Natural killer cell (primary cell): ENCODE data around the gene ALAS1. TPM values are rescaled to one million over a fixed set of nuclear protein-coding genes. Genes with fewer than 3 reads are reported as not detected.

Experiments used
- ATAC-seq, 3 donors: fragments of 150-1000 bp in 2 of 3; fragments of 200-7000 bp in 1 of 3; cut with Tn5 transposase; 1 replicate in 1 of 3; 2 replicates in 2 of 3; pipeline ENCODE4 v1.10.0; 2021; ENCODE audit warnings: mild to moderate bottlenecking in 2 of 3, moderate library complexity in 2 of 3
- DNase-seq, 2 donors: peaks; one replicate each; pipeline versions ENCODE4 v3.0.0 to v3.0.0-alpha.2; 2013 to 2021; ENCODE audit warnings: mixed read lengths in 1 of 2
- H3K27ac ChIP-seq: one replicate; pipeline ENCODE4 v1.5.1; 2013; ENCODE audit warnings: mild to moderate bottlenecking, low read length
- H3K27me3 ChIP-seq: one replicate; pipeline ENCODE4 v1.6.1; 2013; ENCODE audit warnings: low read length; ENCODE audit not compliant: control insufficient read depth, insufficient read depth
- H3K36me3 ChIP-seq: one replicate; pipeline ENCODE4 v1.6.1; 2013; ENCODE audit warnings: low read length; ENCODE audit not compliant: control insufficient read depth, insufficient read depth
- H3K4me1 ChIP-seq: one replicate; pipeline ENCODE4 v1.6.1; 2013; ENCODE audit warnings: low read length; ENCODE audit not compliant: control insufficient read depth, insufficient read depth
- H3K4me3 ChIP-seq: one replicate; pipeline ENCODE4 v1.5.1; 2013; ENCODE audit warnings: low read length
- H3K9me3 ChIP-seq: one replicate; pipeline ENCODE4 v1.6.1; 2013; ENCODE audit warnings: low read length; ENCODE audit not compliant: control insufficient read depth, insufficient read depth
- H3K27ac Mint-ChIP-seq, 2 donors: one replicate each; pipeline ENCODE4 v1.8.0; 2022; ENCODE audit warnings: mild to moderate bottlenecking in 2 of 2, mixed read lengths in 2 of 2, moderate library complexity in 1 of 2
- H3K27me3 Mint-ChIP-seq, 2 donors: one replicate each; pipeline ENCODE4 v1.8.0; 2022; ENCODE audit warnings: low read depth in 2 of 2, mixed read lengths in 2 of 2
- H3K36me3 Mint-ChIP-seq: one replicate; pipeline ENCODE4 v1.8.0; 2022; ENCODE audit warnings: mixed read lengths
- H3K4me1 Mint-ChIP-seq, 2 donors: one replicate each; pipeline ENCODE4 v1.8.0; 2022; ENCODE audit warnings: mixed read lengths in 2 of 2
- H3K4me3 Mint-ChIP-seq: one replicate; pipeline ENCODE4 v1.8.0; 2022; ENCODE audit warnings: mild to moderate bottlenecking, moderate library complexity, mixed read lengths
- H3K9me3 Mint-ChIP-seq, 2 donors: one replicate each; pipeline ENCODE4 v1.8.0; 2022; ENCODE audit warnings: mixed read lengths in 2 of 2
- CTCF ChIP-seq: fragments of 200-600 bp; IDR thresholded peaks from one replicate; pipeline ENCODE4 v1.8.0; 2022; ENCODE audit warnings: antibody characterized with exemption
- WGBS: methylation state at CpG from one replicate; pipeline ENCODE4 v1.1.7; 2013; ENCODE audit warnings: missing lambda C conversion rate; ENCODE audit not compliant: insufficient coverage; 5-methylcytosine and 5-hydroxymethylcytosine counted together
- intact Hi-C: fragments of 100-400 bp; cut with micrococcal nuclease; formaldehyde crosslinking; loops from one replicate; pipeline ENCODE4 v1.14.2; 2022
- total RNA-seq, 4 donors: library from RNA; stranded (reverse); fragments of 120-200 nt in 1 of 4; gene quantifications; one replicate each; pipeline versions ENCODE4 v1.2.3 to v1.2.4, GENCODE V29; 2013 to 2022

Gene ALAS1
- total RNA-seq, 3 donors from 2014 or later (not counting 1 experiment from before 2014, with no cell fraction given): 17.0 to 34.5 (median 33.4) TPM

GRCh38 chr3:52230461-52230860, 32.5 kb downstream of the ALAS1 start:
- WGBS: 96% methylated on average over 6 of the region's 6 CpGs
- Mint-ChIP-seq H3K27me3 (no peaks in the 10 kb centered on the region), H3K4me3 (no peak overlapping the region), H3K27ac (peak overlapping the region in 1 of 2 donors; percentile 63), H3K36me3 (no peaks in the 10 kb centered on the region), H3K9me3 (no peaks in the 10 kb centered on the region), H3K4me1 (peaks cover 16 to 46% of the 10 kb centered on the region in 2 donors)
- no peaks in the 10 kb centered on the region for H3K27me3 ChIP-seq
- DNase-seq: peak in 1 of 2 donors; percentile 10
- peaks cover 51% of the 10 kb centered on the region for H3K4me1 ChIP-seq
- H3K27ac ChIP-seq: no peak overlapping the region
- H3K36me3 ChIP-seq: peaks cover 55% of the 10 kb centered on the region
- no peak for ATAC-seq
- no peak for TF ChIP-seq CTCF
- no peak overlapping the region for H3K4me3 ChIP-seq
- intact Hi-C loops: no loop called here
- no peaks in the 10 kb centered on the region for H3K9me3 ChIP-seq

GRCh38 chr3:52230889-52231499, 33.0 kb downstream of the ALAS1 start:
- no peaks in the 10 kb centered on the region for H3K9me3 Mint-ChIP-seq
- peaks cover 51% of the 10 kb centered on the region for H3K4me1 ChIP-seq
- H3K4me3 Mint-ChIP-seq: no peak overlapping the region
- H3K27ac Mint-ChIP-seq: peak overlapping the region; percentile 64 to 73
- H3K9me3 ChIP-seq: no peaks in the 10 kb centered on the region
- no peak overlapping the region for H3K27ac ChIP-seq
- no peaks in the 10 kb centered on the region for H3K27me3 ChIP-seq
- no peak for TF ChIP-seq CTCF
- 93% methylated on average over 16 of the region's 16 CpGs for WGBS
- peaks cover 55% of the 10 kb centered on the region for H3K36me3 ChIP-seq
- intact Hi-C loops: loop anchor here (1.0 kb wide), 1 partner anchor 108 kb away; no protein-coding TSS in a partner anchor
- no peaks in the 10 kb centered on the region for H3K27me3 Mint-ChIP-seq
- no peak overlapping the region for H3K4me3 ChIP-seq
- ATAC-seq (no peak), DNase-seq (no peak)
- peaks cover 16 to 47% of the 10 kb centered on the region in 2 donors for H3K4me1 Mint-ChIP-seq
- no peaks in the 10 kb centered on the region for H3K36me3 Mint-ChIP-seq

- no peaks in the 10 kb centered on the region for H3K9me3 ChIP-seq
- ATAC-seq: peak; percentile 86 to 98 (median 96)
- Mint-ChIP-seq H3K27me3 (no peaks in the 10 kb centered on the region), H3K9me3 (no peaks in the 10 kb centered on the region), H3K27ac (peak overlapping the region; percentile 64 to 73), H3K4me1 (peaks cover 16 to 48% of the 10 kb centered on the region in 2 donors), H3K4me3 (no peak overlapping the region), H3K36me3 (no peaks in the 10 kb centered on the region)
- no peaks in the 10 kb centered on the region for H3K27me3 ChIP-seq
- H3K4me1 ChIP-seq: peaks cover 50% of the 10 kb centered on the region
- no peak overlapping the region for H3K27ac ChIP-seq
- peak; percentile 87 to 94 for DNase-seq
- H3K4me3 ChIP-seq: no peak overlapping the region
- peaks cover 55% of the 10 kb centered on the region for H3K36me3 ChIP-seq
- intact Hi-C loops: loop anchor here (1.0 kb wide), 1 partner anchor 108 kb away; no protein-coding TSS in a partner anchor
- WGBS: 65% methylated on average over 32 of the region's 34 CpGs
- peak; percentile 94 for TF ChIP-seq CTCF
Observed at GRCh38 chr3:52231502-52232278, 33.7 kb downstream of the ALAS1 start.
